HG03280 (cell line): ENCODE results near the gene DMPK.

ENCODE experiments used
- ATAC-seq: cut with Tn5 transposase; IDR thresholded peaks from one replicate; pipeline ENCODE4 v1.9.1; 2021; ENCODE audit warnings: mild to moderate bottlenecking, moderate library complexity; ENCODE audit not compliant: unreplicated experiment

Gene DMPK

GRCh38 chr19:45782162-45782691 lies at the start of gene DMPK:
Gene DMPK (minus strand): TSS chr19:45782490. CDS start chr19:45782352, 138 bp downstream.
- ATAC-seq: no peak

GRCh38 chr19:45828945-45829344 lies 46.7 kb upstream of the DMPK start:
- ATAC-seq: no peak

- ATAC-seq: no peak
Measured at GRCh38 chr19:45828523-45828922, 46.2 kb upstream of the DMPK start.

GRCh38 chr19:45827459-45828093 lies 45.3 kb upstream of the DMPK start:
- no peak for ATAC-seq

GRCh38 chr19:45826934-45827333 lies 44.6 kb upstream of the DMPK start:
- ATAC-seq: no peak

- ATAC-seq: no peak
Measured at GRCh38 chr19:45825917-45826893, 43.9 kb upstream of the DMPK start.

GRCh38 chr19:45825263-45825605 lies 42.9 kb upstream of the DMPK start:
- ATAC-seq: no peak

GRCh38 chr19:45824531-45825262 lies 42.4 kb upstream of the DMPK start:
- no peak for ATAC-seq

GRCh38 chr19:45824041-45824471 lies 41.8 kb upstream of the DMPK start:
- no peak for ATAC-seq

- no peak for ATAC-seq
Measured at GRCh38 chr19:45823182-45823581, 40.9 kb upstream of the DMPK start.

GRCh38 chr19:45822716-45823115 lies 40.4 kb upstream of the DMPK start:
- ATAC-seq: no peak

GRCh38 chr19:45821570-45821969 lies 39.3 kb upstream of the DMPK start:
- ATAC-seq: no peak

- ATAC-seq: no peak
Measured at GRCh38 chr19:45821103-45821521, 38.8 kb upstream of the DMPK start.

GRCh38 chr19:45820413-45821102 lies 38.3 kb upstream of the DMPK start:
- ATAC-seq: no peak

- no peak for ATAC-seq
Measured at GRCh38 chr19:45819769-45820168, 37.5 kb upstream of the DMPK start.

- no peak for ATAC-seq
Measured at GRCh38 chr19:45817725-45818301, 35.5 kb upstream of the DMPK start.

GRCh38 chr19:45817010-45817724 lies 34.9 kb upstream of the DMPK start:
- ATAC-seq: peak; percentile 87

- no peak for ATAC-seq
Measured at GRCh38 chr19:45816236-45817009, 34.1 kb upstream of the DMPK start.
